ENCODE measurements around the gene NCK2. TPM values are rescaled to one million over a fixed set of nuclear protein-coding genes. Genes with fewer than 3 reads are reported as not detected.

The NCK2 gene
- total RNA-seq, 1 experiment from 2014 or later: 75.4 TPM

DNA sequence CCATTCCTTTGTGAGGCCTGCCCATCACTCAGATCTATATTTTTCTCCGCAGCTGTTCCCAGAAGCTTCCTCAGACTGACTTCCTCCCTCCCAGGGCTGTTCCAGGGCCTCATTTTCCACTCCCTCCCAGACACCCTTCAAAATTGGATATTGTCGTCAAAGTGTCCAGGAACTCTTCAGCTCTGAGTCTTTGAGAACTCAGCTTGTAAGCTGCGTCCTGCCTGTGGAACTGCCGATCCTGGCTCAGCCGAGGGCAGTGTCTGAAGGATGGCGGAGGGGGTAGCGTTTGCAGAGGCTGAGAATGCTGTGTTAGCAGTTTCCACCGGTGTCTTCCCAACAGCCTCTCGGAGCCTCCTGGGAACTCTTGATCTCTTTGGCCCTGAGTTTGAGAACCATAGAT, 27.1 kb downstream of the NCK2 start:
- Mint-ChIP-seq H3K9me3 (no peaks in the 10 kb centered on the region), H3K36me3 (no peaks in the 10 kb centered on the region), H3K27ac (peak overlapping the region; percentile 45; the same call in 1 of the 2 replicates), H3K27me3 (ENCODE audit: low read depth) (no peaks in the 10 kb centered on the region), H3K4me3 (no peak overlapping the region), H3K4me1 (peaks cover 76% of the 10 kb centered on the region)
- TF ChIP-seq, protein P1, sequence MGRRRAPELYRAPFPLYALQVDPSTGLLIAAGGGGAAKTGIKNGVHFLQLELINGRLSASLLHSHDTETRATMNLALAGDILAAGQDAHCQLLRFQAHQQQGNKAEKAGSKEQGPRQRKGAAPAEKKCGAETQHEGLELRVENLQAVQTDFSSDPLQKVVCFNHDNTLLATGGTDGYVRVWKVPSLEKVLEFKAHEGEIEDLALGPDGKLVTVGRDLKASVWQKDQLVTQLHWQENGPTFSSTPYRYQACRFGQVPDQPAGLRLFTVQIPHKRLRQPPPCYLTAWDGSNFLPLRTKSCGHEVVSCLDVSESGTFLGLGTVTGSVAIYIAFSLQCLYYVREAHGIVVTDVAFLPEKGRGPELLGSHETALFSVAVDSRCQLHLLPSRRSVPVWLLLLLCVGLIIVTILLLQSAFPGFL (CRISPR knock-in tag; IDR thresholded peaks at IDR 0.05; ENCODE audit: borderline replicate concordance): no peak
- no peak for TF ChIP-seq ZNF263 (CRISPR knock-in tag; IDR thresholded peaks at IDR 0.05; ENCODE audit: low read depth)
- TF ChIP-seq ZNF671 (CRISPR knock-in tag; IDR thresholded peaks at IDR 0.05): no peak
- TF ChIP-seq ELF4 (CRISPR knock-in tag; IDR thresholded peaks at IDR 0.05; ENCODE audit: low read depth): no peak
- TF ChIP-seq, protein P2, sequence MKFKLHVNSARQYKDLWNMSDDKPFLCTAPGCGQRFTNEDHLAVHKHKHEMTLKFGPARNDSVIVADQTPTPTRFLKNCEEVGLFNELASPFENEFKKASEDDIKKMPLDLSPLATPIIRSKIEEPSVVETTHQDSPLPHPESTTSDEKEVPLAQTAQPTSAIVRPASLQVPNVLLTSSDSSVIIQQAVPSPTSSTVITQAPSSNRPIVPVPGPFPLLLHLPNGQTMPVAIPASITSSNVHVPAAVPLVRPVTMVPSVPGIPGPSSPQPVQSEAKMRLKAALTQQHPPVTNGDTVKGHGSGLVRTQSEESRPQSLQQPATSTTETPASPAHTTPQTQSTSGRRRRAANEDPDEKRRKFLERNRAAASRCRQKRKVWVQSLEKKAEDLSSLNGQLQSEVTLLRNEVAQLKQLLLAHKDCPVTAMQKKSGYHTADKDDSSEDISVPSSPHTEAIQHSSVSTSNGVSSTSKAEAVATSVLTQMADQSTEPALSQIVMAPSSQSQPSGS (CRISPR knock-in tag; IDR thresholded peaks at IDR 0.05; ENCODE audit: borderline replicate concordance, low read depth): no peak
- no peak for TF ChIP-seq MAX (CRISPR knock-in tag; IDR thresholded peaks at IDR 0.05)
- TF ChIP-seq NR2C2 (CRISPR knock-in tag; IDR thresholded peaks at IDR 0.05): no peak
- TF ChIP-seq FOXJ3 (CRISPR knock-in tag; IDR thresholded peaks at IDR 0.05; ENCODE audit: borderline replicate concordance): no peak
- no peak for TF ChIP-seq ZNF232 (CRISPR knock-in tag; IDR thresholded peaks at IDR 0.05)
- TF ChIP-seq, protein P3, sequence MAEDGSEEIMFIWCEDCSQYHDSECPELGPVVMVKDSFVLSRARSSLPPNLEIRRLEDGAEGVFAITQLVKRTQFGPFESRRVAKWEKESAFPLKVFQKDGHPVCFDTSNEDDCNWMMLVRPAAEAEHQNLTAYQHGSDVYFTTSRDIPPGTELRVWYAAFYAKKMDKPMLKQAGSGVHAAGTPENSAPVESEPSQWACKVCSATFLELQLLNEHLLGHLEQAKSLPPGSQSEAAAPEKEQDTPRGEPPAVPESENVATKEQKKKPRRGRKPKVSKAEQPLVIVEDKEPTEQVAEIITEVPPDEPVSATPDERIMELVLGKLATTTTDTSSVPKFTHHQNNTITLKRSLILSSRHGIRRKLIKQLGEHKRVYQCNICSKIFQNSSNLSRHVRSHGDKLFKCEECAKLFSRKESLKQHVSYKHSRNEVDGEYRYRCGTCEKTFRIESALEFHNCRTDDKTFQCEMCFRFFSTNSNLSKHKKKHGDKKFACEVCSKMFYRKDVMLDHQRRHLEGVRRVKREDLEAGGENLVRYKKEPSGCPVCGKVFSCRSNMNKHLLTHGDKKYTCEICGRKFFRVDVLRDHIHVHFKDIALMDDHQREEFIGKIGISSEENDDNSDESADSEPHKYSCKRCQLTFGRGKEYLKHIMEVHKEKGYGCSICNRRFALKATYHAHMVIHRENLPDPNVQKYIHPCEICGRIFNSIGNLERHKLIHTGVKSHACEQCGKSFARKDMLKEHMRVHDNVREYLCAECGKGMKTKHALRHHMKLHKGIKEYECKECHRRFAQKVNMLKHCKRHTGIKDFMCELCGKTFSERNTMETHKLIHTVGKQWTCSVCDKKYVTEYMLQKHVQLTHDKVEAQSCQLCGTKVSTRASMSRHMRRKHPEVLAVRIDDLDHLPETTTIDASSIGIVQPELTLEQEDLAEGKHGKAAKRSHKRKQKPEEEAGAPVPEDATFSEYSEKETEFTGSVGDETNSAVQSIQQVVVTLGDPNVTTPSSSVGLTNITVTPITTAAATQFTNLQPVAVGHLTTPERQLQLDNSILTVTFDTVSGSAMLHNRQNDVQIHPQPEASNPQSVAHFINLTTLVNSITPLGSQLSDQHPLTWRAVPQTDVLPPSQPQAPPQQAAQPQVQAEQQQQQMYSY (CRISPR knock-in tag; IDR thresholded peaks at IDR 0.05): no peak
- TF ChIP-seq, protein P4, sequence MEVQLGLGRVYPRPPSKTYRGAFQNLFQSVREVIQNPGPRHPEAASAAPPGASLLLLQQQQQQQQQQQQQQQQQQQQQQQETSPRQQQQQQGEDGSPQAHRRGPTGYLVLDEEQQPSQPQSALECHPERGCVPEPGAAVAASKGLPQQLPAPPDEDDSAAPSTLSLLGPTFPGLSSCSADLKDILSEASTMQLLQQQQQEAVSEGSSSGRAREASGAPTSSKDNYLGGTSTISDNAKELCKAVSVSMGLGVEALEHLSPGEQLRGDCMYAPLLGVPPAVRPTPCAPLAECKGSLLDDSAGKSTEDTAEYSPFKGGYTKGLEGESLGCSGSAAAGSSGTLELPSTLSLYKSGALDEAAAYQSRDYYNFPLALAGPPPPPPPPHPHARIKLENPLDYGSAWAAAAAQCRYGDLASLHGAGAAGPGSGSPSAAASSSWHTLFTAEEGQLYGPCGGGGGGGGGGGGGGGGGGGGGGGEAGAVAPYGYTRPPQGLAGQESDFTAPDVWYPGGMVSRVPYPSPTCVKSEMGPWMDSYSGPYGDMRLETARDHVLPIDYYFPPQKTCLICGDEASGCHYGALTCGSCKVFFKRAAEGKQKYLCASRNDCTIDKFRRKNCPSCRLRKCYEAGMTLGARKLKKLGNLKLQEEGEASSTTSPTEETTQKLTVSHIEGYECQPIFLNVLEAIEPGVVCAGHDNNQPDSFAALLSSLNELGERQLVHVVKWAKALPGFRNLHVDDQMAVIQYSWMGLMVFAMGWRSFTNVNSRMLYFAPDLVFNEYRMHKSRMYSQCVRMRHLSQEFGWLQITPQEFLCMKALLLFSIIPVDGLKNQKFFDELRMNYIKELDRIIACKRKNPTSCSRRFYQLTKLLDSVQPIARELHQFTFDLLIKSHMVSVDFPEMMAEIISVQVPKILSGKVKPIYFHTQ (CRISPR knock-in tag; IDR thresholded peaks at IDR 0.05): no peak
- TF ChIP-seq RORB (CRISPR knock-in tag; IDR thresholded peaks at IDR 0.05): no peak
- TF ChIP-seq TEAD4 (CRISPR knock-in tag; IDR thresholded peaks at IDR 0.05): no peak
- TF ChIP-seq NFATC4 (CRISPR knock-in tag; IDR thresholded peaks at IDR 0.05): no peak
- TF ChIP-seq ZBTB21 (CRISPR knock-in tag; IDR thresholded peaks at IDR 0.05; ENCODE audit: borderline replicate concordance): no peak
- DNase-seq (ENCODE audit: low spot score) (no peak), ATAC-seq (no peak)
- ChIA-PET CTCF (interaction anchor here (1.0 to 1.2 kb wide), 2 partner anchors 9 to 38 kb away, joined by 3 to 6 read pairs; no protein-coding TSS in a partner anchor), POLR2A (no interaction called here)

DNA sequence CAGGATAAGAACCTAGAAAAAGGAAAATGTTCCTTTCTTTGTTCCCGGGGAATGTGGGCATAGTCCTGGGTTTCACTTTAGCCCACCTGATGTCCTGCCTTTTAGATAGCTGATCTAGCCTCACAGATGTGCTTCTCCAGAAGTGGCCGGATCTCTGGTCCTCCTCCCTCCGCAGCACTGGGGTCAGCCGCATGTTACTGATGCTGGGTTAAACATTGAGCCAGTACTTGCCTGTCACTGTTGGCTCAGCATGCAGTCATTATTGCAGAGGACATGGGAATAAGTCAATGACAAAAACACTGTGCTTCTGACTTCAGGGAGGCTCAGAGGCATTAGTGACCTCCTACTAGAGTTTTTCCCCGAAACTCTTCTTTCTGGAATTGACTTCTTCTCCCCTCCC, 27.6 kb downstream of the NCK2 start:
- H3K4me1 Mint-ChIP-seq: peaks cover 78% of the 10 kb centered on the region
- ChIA-PET POLR2A (interaction anchor here (0.7 kb wide), 1 partner anchor 141 kb away, joined by 3 read pairs; no protein-coding TSS in a partner anchor), CTCF (interaction anchor here (1.2 kb wide), 1 partner anchor 38 kb away, joined by 3 read pairs; no protein-coding TSS in a partner anchor)
- H3K36me3 Mint-ChIP-seq: no peaks in the 10 kb centered on the region
- H3K4me3 Mint-ChIP-seq: no peak overlapping the region
- ATAC-seq (no peak), DNase-seq (ENCODE audit: low spot score) (no peak)
- no peak for TF ChIP-seq ZNF423 (CRISPR knock-in tag; IDR thresholded peaks at IDR 0.05)
- no peaks in the 10 kb centered on the region for H3K27me3 Mint-ChIP-seq (ENCODE audit: low read depth)
- peak overlapping the region; percentile 58; the same call in 1 of the 2 replicates for H3K27ac Mint-ChIP-seq
- H3K9me3 Mint-ChIP-seq: no peaks in the 10 kb centered on the region

Data from WTC11 (cell line).